PC-3 (cell line): ENCODE results near the gene NTF3. TPM values are rescaled to one million over a fixed set of nuclear protein-coding genes. Genes with fewer than 3 reads are reported as not detected.

Source experiments
- ATAC-seq: fragments of 200-7000 bp; cut with Tn5 transposase; 2 replicates; pipeline ENCODE4 v1.9.1; 2020; ENCODE audit warnings: mild to moderate bottlenecking, moderate library complexity
- BruUV-seq: library from RNA; stranded (reverse); fragments of 400-500 nt; replicated peaks from 2 replicates; lab custom pipeline; 2021; lab: Mats Ljungman, UMichigan
- CTCF ChIA-PET: fragments of 300-600 bp; sonication (Branson Sonifier 250); formaldehyde crosslinking; loops from one replicate; lab custom pipeline; 2022; ENCODE audit warnings: antibody characterized with exemption; lab: Charles Lee
- POLR2A ChIA-PET: fragments of 300-600 bp; sonication (Branson Sonifier 250); formaldehyde crosslinking; loops from one replicate; lab custom pipeline; 2022; ENCODE audit warnings: antibody characterized with exemption; ENCODE audit not compliant: unreplicated experiment; lab: Charles Lee
- DNase-seq: peaks from one replicate; pipeline ENCODE4 v3.0.0-alpha.2; 2015
- H2AFZ ChIP-seq: fragments of 300-600 bp; sonication (generic); 2 replicates; pipeline ENCODE4 v1.6.0; 2016; ENCODE audit warnings: antibody characterized with exemption, low read length
- H3F3A ChIP-seq: fragments of 300-600 bp; sonication (generic); one replicate; pipeline ENCODE4 v1.6.0; 2017; ENCODE audit warnings: antibody characterized with exemption, low read length, control low read depth, mild to moderate bottlenecking; ENCODE audit not compliant: unreplicated experiment
- H3K27ac ChIP-seq: fragments of 300-600 bp; sonication (generic); 2 replicates; pipeline ENCODE4 v1.5.1; 2016; ENCODE audit warnings: mild to moderate bottlenecking, low read length
- H3K27me3 ChIP-seq: fragments of 300-600 bp; sonication (generic); 2 replicates; pipeline ENCODE4 v1.6.1; 2016; ENCODE audit warnings: low read length, mixed read lengths
- H3K36me3 ChIP-seq: fragments of 300-600 bp; sonication (generic); 2 replicates; pipeline ENCODE4 v1.6.1; 2016; ENCODE audit warnings: low read depth, mixed run types, low read length, mixed read lengths
- H3K4me1 ChIP-seq: fragments of 300-600 bp; sonication (generic); 2 replicates; pipeline ENCODE4 v1.5.1; 2016; ENCODE audit warnings: low read length; ENCODE audit not compliant: insufficient read depth
- H3K4me2 ChIP-seq: fragments of 300-600 bp; sonication (generic); 2 replicates; pipeline ENCODE4 v1.6.0; 2016; ENCODE audit warnings: low read length
- H3K4me3 ChIP-seq: fragments of 300-600 bp; sonication (generic); 2 replicates; pipeline ENCODE4 v1.5.1; 2016; ENCODE audit warnings: mild to moderate bottlenecking, low read length, mixed read lengths
- H3K79me2 ChIP-seq: fragments of 300-600 bp; sonication (generic); 2 replicates; pipeline ENCODE4 v1.6.1; 2017; ENCODE audit warnings: low read length, mixed read lengths
- H3K9ac ChIP-seq: fragments of 300-600 bp; sonication (generic); 2 replicates; pipeline ENCODE4 v1.6.0; 2016; ENCODE audit warnings: mild to moderate bottlenecking, low read length
- H3K9me2 ChIP-seq: fragments of 300-600 bp; sonication (generic); replicated peaks from 2 replicates; pipeline ENCODE4 v1.6.1; 2016; ENCODE audit warnings: mixed run types, low read length, mixed read lengths
- H3K9me3 ChIP-seq: fragments of 300-600 bp; sonication (generic); 2 replicates; pipeline ENCODE4 v1.6.1; 2016; ENCODE audit warnings: low read length, mixed read lengths
- H4K20me1 ChIP-seq: fragments of 300-600 bp; sonication (generic); 2 replicates; pipeline ENCODE4 v1.6.1; 2016; ENCODE audit warnings: low read length, mixed read lengths
- EZH2 ChIP-seq: fragments of 300-600 bp; sonication (generic); IDR thresholded peaks from one replicate; pipeline ENCODE4 v1.6.1; 2017; ENCODE audit warnings: antibody characterized with exemption, mild to moderate bottlenecking, low read length; ENCODE audit not compliant: unreplicated experiment
- EZH2phosphoT487 ChIP-seq: fragments of 300-600 bp; sonication (generic); IDR thresholded peaks from 2 replicates; pipeline ENCODE4 v1.6.1; 2018; ENCODE audit warnings: mild to moderate bottlenecking, antibody characterized with exemption, low read length, borderline replicate concordance
- intact Hi-C: fragments of 100-400 bp; cut with micrococcal nuclease; formaldehyde crosslinking; loops from 2 replicates; pipeline ENCODE4 v1.9.0; 2023
- total RNA-seq: library from RNA; depleted of rRNA; stranded (reverse); fragments of >200 nt; gene quantifications from 2 replicates; pipeline ENCODE4 v1.2.3, GENCODE V29; 2014
- TF ChIP-seq, protein P1 (sequence below): fragments of 300-600 bp; sonication (generic); conservative IDR thresholded peaks from 2 replicates; pipeline ENCODE4 v1.5.1; 2017; ENCODE audit warnings: antibody characterized with exemption, low read depth, mild to moderate bottlenecking, low read length

Gene NTF3
- total RNA-seq, 1 experiment from 2014 or later = not detected

DNA sequence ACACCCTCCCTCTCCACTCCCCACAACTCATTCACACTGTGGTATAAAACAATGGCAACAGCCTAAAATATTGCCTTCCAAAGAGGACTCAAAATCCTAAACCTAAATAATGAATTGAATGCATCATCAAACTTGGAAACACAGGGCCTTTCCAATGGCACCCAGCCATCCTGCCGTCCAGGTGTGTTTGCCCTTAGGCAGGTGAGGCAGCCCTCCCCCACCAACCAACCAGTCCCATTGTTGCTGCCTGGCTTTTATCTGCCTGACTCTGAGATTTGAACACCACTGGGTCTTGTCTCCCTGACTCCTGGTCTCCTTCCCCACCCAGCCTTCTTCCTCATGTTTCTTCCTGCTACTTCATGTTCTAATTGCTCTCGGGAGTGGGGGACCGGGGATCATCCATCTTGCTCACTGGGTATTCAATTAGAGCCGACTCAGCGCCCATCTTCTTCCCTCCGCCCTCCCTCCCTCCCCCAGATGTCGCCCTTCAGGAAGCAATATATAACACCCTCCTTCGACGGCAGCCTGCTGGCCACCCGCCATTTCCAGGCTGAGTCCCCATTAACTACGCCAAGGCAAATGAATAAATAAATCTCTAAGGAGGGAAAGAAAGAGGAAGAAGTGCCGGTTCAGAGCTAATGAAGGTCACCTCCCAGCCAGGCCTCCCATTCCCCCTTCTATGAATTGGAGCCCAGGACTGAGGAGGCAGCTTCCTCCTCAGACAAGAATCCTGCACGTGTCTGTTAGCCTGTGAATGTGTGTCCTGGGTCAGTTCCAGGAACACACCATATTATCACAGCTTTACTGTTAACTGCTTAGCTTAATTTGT lies 36.3 kb upstream of the NTF3 start:
- no peak for TF ChIP-seq EZH2
- no peak overlapping the region for H3K4me3 ChIP-seq
- BruUV-seq = no TSS peak
- no peaks in the 10 kb centered on the region for H3K27me3 ChIP-seq
- H3K79me2 ChIP-seq = no peaks in the 10 kb centered on the region
- no peaks in the 10 kb centered on the region for H3K9me2 ChIP-seq
- ChIA-PET POLR2A (no interaction called here), CTCF (no interaction called here)
- no peak overlapping the region for H3K9ac ChIP-seq
- H3K36me3 ChIP-seq = no peaks in the 10 kb centered on the region
- H3K4me2 ChIP-seq = no peak overlapping the region
- H2AFZ ChIP-seq = no peak overlapping the region
- no peaks in the 10 kb centered on the region for H3F3A ChIP-seq
- intact Hi-C loops = no loop called here
- H3K4me1 ChIP-seq = no peaks in the 10 kb centered on the region
- H3K9me3 ChIP-seq = no peaks in the 10 kb centered on the region
- no peaks in the 10 kb centered on the region for H4K20me1 ChIP-seq
- no peak overlapping the region for H3K27ac ChIP-seq
- DNase-seq (no peak), ATAC-seq (no peak)

DNA sequence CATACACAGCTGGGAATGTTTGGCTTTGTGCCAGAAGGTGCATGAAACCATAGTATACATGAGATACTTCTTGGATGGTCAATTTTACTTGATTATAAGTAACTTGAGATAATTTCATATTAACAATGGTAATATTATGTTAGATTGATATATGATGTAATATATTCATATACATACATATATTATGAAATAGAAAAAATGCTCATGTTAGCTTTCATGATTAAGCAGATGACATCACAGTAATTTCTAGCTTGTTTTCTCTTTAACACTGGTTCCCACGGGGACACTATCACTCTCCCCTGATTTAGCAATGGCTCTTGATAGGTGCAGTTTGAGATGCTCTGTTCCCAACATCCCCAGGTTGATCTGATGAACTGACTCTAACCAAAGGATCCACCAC lies 35.4 kb upstream of the NTF3 start:
- Histone ChIP-seq H3K9me3 (no peaks in the 10 kb centered on the region), H3K9me2 (no peaks in the 10 kb centered on the region), H3K4me2 (no peak overlapping the region), H3K4me3 (no peak overlapping the region), H3K4me1 (no peaks in the 10 kb centered on the region), H4K20me1 (no peaks in the 10 kb centered on the region), H3F3A (no peaks in the 10 kb centered on the region), H3K9ac (no peak overlapping the region), H3K79me2 (no peaks in the 10 kb centered on the region), H2AFZ (no peak overlapping the region), H3K36me3 (no peaks in the 10 kb centered on the region), H3K27me3 (no peaks in the 10 kb centered on the region), H3K27ac (no peak overlapping the region)
- CTCF ChIA-PET = no interaction called here
- TF ChIP-seq, protein P1, sequence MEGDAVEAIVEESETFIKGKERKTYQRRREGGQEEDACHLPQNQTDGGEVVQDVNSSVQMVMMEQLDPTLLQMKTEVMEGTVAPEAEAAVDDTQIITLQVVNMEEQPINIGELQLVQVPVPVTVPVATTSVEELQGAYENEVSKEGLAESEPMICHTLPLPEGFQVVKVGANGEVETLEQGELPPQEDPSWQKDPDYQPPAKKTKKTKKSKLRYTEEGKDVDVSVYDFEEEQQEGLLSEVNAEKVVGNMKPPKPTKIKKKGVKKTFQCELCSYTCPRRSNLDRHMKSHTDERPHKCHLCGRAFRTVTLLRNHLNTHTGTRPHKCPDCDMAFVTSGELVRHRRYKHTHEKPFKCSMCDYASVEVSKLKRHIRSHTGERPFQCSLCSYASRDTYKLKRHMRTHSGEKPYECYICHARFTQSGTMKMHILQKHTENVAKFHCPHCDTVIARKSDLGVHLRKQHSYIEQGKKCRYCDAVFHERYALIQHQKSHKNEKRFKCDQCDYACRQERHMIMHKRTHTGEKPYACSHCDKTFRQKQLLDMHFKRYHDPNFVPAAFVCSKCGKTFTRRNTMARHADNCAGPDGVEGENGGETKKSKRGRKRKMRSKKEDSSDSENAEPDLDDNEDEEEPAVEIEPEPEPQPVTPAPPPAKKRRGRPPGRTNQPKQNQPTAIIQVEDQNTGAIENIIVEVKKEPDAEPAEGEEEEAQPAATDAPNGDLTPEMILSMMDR = no peak
- TF ChIP-seq EZH2phosphoT487 = no peak
- no peak for TF ChIP-seq EZH2
- intact Hi-C loops = no loop called here
- DNase-seq (no peak), ATAC-seq (no peak)
- POLR2A ChIA-PET = no interaction called here
- no TSS peak for BruUV-seq

GRCh38 chr12:5399266-5399665 lies 32.6 kb upstream of the NTF3 start:
- Histone ChIP-seq H3K4me2 (no peak overlapping the region), H3K79me2 (no peaks in the 10 kb centered on the region), H3K27me3 (peaks cover 11% of the 10 kb centered on the region; the same call in 1 of the 2 replicates), H3K4me3 (no peak overlapping the region), H3K36me3 (no peaks in the 10 kb centered on the region), H3K9me2 (no peaks in the 10 kb centered on the region), H3K4me1 (no peaks in the 10 kb centered on the region), H3K9ac (no peak overlapping the region), H4K20me1 (no peaks in the 10 kb centered on the region), H3K27ac (no peak overlapping the region), H3F3A (no peaks in the 10 kb centered on the region), H3K9me3 (no peaks in the 10 kb centered on the region), H2AFZ (no peak overlapping the region)
- ChIA-PET CTCF (no interaction called here), POLR2A (no interaction called here)
- no peak for ATAC-seq
- no peak for DNase-seq
- BruUV-seq = no TSS peak
- intact Hi-C loops = no loop called here
- TF ChIP-seq EZH2phosphoT487 (no peak), EZH2 (no peak)
- TF ChIP-seq, protein P1 = no peak
